ENCODE measurements around the gene FMO4.
"Not testable (repeated sequence)": the region's sequence is repeated elsewhere in the genome, so short reads cannot be mapped to it uniquely, and the experiment has no call there.

Gene FMO4

DNA sequence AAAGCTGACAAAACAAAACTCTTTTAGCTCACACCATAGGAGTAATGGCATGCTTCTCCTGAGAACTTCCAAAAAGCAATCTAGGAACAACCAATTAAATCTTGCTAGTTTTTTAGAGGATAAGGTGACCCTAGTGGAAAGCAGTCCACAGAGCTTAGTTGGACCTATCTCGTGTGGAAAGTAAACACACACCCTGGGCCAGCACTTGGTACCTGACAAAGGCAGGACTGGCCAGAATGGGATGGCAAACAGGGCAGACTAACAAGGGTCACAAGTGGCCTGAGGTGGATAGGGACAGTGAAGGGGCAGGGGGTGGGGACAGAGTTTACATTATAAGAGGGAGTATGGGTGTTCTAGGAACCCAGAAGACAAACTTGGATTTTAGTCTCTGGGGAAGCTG is 22.0 kb downstream of the FMO4 start:
- no peak for DNase-seq

DNA sequence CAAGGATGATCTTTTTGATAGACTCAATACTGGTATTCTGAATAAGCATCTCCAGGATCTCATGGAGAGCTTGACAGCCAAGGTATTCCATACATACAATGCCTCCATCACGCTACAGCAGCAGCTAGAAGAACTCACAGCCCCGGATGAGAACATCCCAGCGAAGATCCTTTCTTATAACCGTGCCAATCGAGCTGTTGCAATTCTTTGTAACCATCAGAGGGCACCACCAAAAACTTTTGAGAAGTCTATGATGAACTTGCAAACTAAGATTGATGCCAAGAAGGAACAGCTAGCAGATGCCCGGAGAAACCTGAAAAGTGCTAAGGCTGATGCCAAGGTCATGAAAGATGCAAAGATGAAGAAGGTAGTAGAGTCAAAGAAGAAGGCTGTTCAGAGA is 25.4 kb downstream of the FMO4 start:
- not testable (repeated sequence) for DNase-seq

DNA sequence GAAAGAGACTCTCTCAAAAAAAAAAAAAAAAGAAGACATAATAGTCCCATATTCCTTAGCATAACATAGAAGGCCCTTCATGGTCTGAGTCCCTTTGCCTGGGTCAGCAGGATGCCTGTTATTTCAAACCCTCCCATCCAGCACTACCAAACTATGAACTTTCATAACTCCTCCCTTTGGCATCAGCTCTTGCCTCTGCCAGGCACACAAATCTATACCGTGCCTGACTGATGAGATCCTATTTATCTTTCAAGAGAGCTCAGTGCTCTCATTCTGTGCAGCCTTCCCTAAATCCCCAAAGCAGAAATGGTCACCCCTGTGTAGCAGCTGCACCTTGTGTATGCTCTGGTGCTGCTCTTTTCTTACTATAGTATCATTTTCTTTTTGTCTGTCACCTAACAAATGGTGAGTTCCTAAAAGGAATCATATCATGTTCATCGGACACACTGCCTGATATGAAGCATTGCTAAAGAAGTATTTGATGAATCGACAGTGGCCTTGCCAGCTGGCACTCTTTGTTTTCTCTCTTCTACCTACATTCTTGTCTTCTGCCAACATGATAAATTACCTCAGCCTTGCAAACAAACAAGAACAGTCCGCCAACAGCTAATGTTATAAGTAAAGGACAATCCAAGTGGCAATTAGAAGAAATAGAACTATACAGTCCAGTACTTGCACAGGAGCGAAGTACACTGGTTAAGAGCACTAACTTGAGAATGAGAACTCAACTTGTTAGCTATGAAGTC is 29.9 kb downstream of the FMO4 start:
- no peak for DNase-seq

DNA sequence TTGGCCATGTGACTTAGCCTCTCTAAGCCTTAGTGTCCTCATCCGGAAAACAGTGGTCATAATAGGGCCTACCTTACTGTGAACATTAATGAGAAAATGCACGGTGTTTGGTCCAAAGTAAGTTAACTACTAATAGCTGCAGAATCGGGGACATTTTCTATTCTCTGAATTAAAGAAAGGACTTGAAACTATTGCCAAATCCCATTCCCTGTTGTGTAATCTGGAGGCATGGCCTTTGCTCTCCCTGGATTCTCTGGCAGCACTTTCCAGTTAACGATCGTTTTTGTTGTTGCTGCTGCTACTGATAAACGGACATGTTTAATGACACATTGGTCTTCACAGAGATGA is 30.5 kb downstream of the FMO4 start:
- DNase-seq: no peak

DNA sequence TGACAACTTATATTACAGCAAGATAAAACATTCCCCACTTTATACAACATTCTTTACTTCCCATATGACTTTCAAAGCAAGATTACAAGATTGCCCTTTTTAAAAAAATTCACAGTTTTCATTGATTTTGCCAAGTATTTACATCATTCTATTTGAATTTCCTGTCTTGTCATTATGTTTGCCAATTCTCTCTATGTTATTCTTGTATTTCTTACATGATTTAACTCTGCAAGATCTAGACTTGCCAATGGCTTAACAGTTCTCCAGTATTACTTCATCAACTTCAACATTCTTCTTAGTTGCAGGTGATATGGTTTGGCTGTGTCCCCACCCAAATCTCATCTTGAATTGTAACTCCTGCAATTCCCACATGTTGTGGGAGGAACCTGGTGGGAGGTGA is 31.6 kb downstream of the FMO4 start:
- no peak for DNase-seq

DNA sequence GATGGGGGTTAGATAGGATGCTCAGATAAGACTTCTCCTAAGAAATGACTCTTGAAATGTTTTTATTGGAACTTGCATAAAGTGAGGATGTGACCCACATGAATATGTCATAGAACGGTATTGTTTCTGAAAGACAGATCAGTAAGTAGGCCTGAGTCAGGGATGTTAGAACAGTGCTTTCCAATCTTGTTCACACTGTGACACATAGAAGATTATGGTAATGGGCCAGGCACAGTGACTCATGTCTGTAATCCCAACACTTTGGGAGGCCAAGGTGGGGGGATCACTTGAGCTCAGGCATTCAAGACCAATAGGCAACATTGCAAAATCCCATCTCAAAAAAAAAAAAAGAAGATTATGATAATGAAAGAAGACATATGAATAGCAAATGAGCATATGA is 32.9 kb downstream of the FMO4 start:
- no peak for DNase-seq

DNA sequence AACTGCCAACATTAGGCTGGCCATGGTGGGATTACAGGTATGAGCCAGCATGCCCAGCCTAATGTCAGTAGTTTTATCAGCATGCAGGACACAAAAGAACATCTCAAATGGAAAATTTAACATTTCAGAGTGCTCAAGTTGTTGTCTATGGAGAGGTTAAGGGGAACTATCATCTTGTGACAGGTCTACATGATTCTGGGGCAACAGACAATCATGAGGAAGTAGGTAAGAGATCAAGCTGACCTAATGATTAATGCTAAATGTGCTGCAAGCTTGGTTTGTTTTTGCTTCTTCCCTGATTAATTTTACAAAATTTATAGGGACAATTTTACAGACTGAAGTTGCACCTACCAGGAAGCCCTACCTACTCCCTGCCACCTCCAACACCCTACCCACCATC is 36.6 kb downstream of the FMO4 start:
- no peak for DNase-seq

DNA sequence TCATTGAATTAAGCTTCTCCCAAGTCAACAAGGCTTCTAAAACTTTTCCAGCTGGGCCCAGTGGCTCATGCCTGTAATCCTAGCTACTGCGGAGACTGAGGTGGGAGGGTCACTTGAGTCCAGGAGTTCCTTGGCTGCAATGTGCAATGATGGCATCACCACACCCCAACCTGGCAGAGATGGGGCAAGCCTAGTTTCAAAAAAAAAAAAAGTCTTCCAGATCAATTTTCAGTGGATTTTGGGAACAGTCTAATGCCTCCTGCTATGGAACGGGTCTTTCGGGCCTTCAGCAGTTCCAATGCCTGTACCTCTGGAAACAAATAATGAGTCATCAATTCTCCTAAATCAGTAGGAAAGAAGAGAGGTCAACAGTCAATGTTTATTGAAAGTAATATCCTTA is 38.0 kb downstream of the FMO4 start:
- DNase-seq: no peak

DNA sequence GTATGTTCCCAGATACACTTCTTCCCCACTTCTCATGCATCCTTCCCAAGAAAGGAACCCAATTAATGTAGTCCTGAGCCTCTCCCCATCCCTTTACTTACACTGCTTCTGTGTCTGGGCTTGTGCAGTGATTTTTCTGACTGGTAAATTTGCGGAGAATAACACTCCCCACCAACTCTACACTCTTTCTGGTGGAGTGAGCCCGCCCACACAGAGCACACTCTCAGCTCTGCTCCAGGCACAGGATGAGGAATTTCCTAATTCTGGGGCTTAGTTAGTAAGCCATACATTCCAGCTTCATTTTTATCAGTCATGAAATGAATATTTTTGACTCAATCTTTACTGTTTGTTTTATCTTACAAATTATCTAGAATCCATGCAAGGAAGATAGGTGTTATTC is 38.6 kb downstream of the FMO4 start:
- no peak for DNase-seq

DNA sequence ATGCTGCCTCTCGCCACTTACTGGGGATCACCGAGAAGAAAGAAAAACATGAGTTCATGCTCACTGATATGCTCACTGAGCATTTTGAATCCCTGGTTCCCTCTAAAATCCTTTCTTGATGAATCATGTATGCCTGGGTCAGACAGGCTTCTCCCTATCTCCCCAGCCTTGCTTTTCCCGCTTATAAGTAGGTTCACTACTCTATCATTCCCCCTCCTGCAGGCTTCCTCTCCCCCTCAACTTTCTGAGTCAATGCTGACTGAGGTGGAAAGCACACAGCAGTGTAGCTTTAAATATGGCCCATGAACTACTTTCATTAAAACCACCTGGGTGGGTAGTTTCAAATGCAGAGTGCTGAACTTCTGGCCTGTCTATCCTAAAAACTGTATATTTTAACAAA is 41.7 kb downstream of the FMO4 start:
- no peak for DNase-seq

DNA sequence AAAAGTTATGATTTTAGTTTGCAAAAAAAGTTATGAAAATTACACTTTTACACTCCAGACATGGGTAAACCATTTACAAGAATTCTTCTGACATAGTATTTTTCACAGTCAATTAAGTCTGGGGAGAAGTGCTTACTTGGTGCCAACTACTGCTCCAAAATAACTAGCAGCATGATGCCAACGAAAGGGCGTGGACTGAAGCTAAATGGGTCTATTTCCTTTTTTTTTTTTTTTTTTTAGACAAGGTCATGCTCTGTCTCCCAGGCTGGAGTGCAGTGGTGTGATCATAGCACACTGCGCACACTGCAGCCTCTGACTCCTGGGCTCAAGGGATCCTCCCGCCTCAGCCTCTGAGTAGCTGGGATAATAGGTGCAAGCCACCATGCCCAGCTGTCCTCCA is 43.2 kb downstream of the FMO4 start:
- no peak for DNase-seq

DNA sequence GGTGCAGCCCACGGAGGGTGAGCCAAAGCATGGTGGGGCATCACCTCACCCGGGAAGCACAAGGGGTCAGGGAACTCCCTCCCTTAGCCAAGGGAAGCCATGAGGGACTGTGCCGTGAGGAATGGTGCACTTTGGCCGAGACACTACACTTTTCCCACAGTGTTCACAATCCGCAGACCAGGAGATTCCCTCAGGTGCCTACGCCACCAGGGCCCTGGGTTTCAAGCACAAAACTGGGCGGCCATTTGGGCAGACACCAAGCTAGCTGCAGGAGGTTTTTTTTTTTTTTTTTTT is 45.3 kb downstream of the FMO4 start:
- DNase-seq: not testable (repeated sequence)

DNA sequence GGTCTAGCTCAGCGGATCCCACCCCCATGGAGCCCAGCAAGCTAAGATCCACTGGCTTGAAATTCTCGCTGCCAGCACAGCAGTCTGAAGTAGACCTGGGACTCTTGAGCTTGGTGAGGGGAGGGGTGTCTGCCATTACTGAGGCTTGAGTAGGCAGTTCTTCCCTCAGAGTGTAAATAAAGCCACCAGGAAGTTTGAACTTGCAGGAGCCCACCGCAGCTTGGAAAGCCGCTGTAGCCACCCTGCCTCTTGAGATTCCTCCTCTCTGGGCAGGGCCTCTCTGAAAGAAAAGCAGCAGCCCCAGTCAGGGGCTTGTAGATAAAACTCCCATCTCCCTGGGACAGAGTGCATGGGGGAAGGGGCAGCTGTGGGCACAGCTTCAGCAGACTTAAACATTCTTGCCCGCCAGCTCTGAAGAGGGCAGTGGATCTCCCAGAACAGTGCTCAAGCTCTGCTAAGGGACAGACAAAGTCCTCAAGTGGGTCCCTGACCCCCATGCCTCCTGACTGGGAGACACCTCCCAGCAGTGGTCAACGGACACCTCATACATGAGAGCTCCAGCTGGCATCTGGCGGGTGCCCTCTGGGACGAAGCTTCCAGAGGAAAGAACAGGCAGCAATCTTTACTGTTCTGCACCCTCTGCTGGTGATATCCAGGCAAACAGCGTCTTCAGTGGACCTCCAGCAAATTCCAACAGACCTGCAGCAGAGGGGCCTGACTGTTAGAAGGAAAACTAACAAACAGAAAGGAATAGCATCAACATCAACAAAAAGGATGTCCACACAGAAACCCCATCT is 45.9 kb downstream of the FMO4 start:
- not testable (repeated sequence) for DNase-seq

DNA sequence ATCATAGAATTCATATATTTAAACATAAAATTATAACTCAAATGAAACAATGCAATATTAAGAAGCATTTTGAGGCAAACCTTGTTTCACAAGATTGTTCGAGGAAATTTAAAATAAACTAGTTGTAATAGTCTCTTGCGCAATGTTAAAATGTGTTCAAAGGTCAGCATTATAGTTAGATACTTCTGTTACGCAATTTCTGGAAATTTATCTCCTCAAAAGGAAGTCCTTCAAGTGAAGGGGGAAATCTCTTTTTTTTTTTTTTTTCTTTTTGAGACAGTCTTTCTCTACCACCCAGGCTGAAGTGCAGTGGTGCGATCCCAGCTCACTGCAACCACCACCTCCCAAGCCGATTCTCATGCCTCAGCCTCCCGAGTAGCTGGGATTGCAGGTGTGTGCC is 52.1 kb downstream of the FMO4 start:
- DNase-seq: no peak

DNA sequence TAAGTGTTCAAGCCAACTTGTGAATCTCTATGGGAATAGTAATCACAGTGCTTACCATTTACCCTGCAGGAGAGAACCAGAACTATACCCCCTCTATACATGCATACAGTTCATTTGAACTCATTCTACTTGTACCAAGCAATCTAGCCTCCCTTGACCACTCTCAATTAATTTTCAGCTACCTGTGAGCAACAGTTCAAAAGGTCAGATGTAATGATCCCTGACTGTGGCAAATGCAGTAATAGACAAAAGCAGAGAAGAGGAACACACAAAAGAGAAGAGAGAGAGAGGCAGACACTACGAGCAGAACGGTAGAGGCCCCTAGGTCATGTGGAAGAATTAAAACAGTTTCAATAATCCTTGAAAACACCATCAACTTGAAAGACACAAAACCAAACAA is 52.8 kb downstream of the FMO4 start:
- DNase-seq: no peak

DNA sequence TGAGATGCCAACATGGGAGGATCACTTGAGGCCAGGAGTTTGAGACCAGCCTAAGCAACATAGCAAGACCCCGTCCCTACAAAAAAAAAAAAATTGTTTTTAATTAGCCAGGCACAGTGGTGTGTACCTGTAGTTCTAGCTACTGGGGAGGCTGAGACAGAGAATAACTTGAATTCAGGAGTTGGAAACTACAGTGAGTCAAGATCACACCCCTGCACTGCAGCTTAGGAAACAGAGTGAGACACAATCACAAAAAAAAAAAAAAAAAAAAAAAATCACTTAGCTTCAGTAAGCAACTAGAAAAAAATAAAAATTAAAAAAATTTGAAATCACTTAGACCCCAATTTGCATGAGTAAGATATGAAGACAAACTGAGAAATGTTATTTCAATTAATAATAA is 53.5 kb downstream of the FMO4 start:
- DNase-seq: no peak

DNA sequence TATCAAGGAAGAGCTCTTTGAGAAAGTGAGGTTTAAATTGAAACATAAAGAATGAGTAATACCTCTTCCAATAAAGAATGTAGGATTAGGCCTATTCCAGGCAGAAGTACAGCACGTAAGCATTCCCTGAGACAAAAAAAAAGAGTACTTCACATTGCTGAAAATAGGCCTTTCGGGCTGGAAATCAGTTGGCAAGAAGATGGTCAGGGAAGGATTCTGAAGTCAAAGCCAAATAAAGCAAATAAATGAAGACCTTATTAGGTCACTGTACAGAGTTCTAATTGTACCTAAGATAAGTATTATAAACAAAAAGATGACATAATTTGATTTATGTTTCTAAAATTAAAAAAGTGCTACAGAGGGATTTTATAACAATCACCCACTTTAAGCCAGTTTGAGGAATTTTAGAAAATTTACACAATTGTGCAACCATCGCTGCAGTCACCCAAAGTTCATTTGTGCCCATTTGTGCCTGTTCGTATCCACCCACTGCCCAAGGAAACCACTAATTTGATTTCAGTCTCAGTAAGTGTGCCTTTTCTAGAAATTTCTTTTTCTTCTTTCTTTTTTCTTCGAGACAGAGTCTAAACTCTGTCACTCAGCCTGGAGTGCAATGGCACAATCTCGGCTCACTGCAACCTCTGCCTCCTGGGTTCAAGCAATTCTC is 58.6 kb downstream of the FMO4 start:
- DNase-seq: no peak

DNA sequence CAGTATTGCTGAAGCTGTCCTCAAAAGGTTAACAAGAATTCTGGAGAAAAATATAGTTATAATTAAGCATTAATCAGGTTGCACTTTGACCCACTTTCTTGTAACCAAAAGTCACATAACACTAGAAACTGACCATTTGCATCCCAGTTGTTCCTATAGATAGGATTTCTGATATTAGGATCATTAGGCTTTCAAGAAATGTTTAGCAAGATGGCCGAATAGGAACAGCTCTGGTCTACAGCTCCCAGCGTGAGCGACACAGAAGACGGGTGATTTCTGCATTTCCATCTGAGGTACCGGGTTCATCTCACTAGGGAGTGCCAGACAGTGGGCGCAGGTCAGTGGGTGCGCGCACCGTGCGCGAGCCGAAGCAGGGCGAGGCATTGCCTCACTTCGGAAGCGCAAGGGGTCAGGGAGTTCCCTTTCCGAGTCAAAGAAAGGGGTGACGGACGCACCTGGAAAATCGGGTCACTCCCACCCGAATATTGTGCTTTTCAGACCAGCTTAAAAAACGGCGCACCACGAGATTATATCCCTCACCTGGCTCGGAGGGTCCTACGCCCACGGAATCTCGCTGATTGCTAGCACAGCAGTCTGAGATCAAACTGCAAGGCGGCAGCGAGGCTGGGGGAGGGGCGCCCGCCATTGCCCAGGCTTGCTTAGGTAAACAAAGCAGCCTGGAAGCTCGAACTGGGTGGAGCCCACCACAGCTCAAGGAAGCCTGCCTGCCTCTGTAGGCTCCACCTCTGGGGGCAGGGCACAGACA is 59.6 kb downstream of the FMO4 start:
- DNase-seq: not testable (repeated sequence)

DNA sequence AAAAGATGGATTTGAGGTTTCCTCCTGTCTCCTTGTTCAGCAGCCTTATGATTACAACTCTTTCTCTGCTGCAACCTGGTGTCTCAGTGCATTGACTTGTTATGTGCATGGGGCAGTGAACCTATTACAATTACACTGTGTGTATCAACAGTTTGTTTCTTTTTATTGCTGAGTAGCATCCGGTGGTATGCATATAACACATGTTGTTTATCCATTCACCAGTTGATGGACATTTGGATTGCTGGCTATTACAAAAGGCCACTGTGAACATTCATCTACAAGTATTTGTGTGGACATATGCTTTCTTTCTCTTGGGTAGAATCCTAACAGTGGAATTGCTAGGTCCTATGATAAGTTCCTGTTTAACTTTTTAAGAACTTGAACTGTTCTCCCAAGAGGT is 65.9 kb downstream of the FMO4 start:
- DNase-seq: no peak

DNA sequence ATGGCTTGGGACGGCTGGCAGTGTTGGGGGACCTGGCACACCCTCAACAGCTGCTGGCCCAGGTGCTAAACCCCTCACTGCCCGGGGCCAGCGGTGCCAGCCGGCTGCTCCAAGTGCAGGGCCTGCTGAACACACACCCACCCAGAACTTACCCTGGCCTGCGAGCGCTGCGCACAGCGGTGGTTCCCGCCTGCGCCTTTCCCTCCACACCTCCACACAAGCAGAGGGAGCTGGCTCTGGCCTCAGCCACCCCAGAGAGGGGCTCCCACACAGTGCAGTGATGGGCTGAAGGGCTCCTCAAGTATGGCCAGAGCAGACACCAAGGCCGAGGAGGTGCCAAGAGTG is 67.9 kb downstream of the FMO4 start:
- DNase-seq: no peak

DNA sequence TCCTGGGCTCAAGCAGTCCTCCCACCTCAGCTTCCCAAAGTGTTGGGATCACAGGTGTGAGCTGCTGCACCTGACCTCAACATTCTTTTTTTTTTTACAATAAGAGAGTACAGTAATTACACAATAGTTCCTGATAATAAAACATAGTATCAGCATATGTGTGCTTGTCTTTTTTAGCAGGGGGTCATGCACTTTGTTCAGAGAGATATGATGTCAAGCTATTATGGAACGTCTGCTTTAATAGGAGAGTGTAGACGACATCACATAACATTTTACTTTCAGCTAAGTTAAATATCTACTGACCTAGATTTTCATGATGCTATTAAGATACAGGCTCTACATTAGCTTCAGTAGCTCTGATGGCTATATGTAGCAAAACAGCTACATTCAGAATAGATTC is 70.5 kb downstream of the FMO4 start:
- no peak for DNase-seq

DNA sequence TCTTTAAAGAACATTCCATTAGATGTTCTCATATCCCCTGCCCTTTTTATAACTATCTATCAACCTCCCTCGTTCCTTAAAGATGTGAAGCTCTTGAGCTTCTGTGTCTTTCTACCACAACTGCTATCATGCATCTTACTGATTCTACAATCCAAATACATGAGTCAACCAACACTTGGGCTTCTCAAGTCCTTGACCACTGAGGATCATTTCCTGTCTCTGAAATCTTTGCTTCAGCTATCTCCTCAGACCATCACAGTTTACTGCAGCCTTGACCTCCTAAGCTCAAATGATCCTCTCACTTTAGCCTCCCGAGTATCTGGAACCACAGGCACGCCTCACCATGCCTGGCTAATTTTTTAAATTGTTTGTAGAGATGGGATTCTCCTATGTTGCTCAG is 75.2 kb downstream of the FMO4 start:
- DNase-seq: no peak

DNA sequence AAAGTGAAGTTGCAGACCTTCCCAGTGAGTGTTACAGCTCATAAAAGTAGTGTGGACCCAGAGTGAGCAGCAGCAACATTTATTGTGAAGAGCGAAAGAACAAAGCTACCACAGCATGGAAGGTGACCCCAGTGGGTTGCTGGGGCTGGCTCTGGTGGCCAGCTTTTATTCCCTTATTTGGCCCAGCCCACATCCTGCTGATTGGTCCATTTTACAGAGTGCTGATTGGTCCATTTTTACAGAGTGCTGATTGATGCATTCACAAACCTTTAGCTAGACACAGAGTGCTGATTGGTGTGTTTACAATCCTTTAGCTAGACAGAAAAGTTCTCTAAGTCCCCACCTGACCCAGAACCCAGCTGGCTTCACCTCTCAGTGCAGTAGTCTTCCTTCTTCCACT is 76.8 kb downstream of the FMO4 start:
- not testable (repeated sequence) for DNase-seq
